BJ (cell line): ENCODE measurements around the gene LDLRAD4. TPM values are rescaled to one million over a fixed set of nuclear protein-coding genes. Genes with fewer than 3 reads are reported as not detected.
"Not testable (repeated sequence)": the region's sequence is repeated elsewhere in the genome, so short reads cannot be mapped to it uniquely, and the experiment has no call there.

Experiments used
- CTCF ChIA-PET: fragments of 350-600 bp; formaldehyde crosslinking; extraction: SDS; loops from one replicate; lab custom pipeline; 2021; ENCODE audit warnings: antibody characterized with exemption, inconsistent platforms; lab: Yijun Ruan, JAX
- POLR2A ChIA-PET: fragments of 300-600 bp; sonication (Branson Sonifier 250); formaldehyde crosslinking; extraction: SDS; loops from one replicate; lab custom pipeline; 2021; ENCODE audit warnings: antibody characterized with exemption; lab: Charles Lee
- DNase-seq: peaks from one replicate; pipeline ENCODE4 v3.0.0-alpha.2; 2011; ENCODE audit warnings: low read depth
- H3K27me3 ChIP-seq: 2 replicates; pipeline ENCODE4 v1.6.0; 2011; ENCODE audit warnings: low read length; ENCODE audit not compliant: control insufficient read depth, insufficient read depth
- H3K36me3 ChIP-seq: 2 replicates; pipeline ENCODE4 v1.5.1; 2011; ENCODE audit warnings: low read length; ENCODE audit not compliant: control insufficient read depth, insufficient read depth
- H3K4me3 ChIP-seq: 2 replicates; pipeline ENCODE4 v1.5.1; 2011; ENCODE audit warnings: low read depth, mild to moderate bottlenecking, control low read depth, low read length
- polyA plus RNA-seq: library from polyadenylated mRNA; depleted of rRNA; stranded (reverse); fragments of >200 nt; gene quantifications from 2 replicates; pipeline ENCODE4 v1.2.3, GENCODE V29; 2011
- TF ChIP-seq, protein P1 (sequence below): IDR thresholded peaks from 2 replicates; pipeline ENCODE4 v1.5.1; 2011; ENCODE audit warnings: low read depth, mild to moderate bottlenecking, control low read depth, inconsistent platforms, low read length, moderate library complexity; ENCODE audit not compliant: insufficient read depth

Gene LDLRAD4
- polyA plus RNA-seq, 1 experiment: not detected

DNA sequence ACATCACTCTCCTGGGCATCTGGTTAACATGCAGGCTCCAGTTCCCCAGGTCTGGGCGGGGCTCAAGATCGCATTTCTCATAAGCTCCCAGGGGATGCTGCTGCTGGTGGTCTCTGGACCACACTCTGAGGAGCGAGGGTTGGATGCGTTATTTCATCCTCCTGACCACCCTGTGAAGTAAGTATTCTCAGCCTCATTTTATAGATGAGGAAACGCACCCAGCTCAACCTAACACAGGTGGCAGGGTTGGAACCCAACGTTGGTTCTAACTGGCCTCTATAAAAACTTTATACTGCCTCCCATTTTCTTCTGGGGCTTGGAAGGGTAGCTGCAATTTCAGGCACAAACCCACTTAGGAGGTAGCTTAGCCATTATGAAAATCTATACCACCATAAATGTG, 387.3 kb downstream of the LDLRAD4 start:
- H3K36me3 ChIP-seq: no peaks in the 10 kb centered on the region
- H3K27me3 ChIP-seq: no peaks in the 10 kb centered on the region; the same call in none of the 2 replicates
- no peak overlapping the region for H3K4me3 ChIP-seq
- TF ChIP-seq, protein P1, sequence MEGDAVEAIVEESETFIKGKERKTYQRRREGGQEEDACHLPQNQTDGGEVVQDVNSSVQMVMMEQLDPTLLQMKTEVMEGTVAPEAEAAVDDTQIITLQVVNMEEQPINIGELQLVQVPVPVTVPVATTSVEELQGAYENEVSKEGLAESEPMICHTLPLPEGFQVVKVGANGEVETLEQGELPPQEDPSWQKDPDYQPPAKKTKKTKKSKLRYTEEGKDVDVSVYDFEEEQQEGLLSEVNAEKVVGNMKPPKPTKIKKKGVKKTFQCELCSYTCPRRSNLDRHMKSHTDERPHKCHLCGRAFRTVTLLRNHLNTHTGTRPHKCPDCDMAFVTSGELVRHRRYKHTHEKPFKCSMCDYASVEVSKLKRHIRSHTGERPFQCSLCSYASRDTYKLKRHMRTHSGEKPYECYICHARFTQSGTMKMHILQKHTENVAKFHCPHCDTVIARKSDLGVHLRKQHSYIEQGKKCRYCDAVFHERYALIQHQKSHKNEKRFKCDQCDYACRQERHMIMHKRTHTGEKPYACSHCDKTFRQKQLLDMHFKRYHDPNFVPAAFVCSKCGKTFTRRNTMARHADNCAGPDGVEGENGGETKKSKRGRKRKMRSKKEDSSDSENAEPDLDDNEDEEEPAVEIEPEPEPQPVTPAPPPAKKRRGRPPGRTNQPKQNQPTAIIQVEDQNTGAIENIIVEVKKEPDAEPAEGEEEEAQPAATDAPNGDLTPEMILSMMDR: no peak
- CTCF ChIA-PET: no interaction called here
- POLR2A ChIA-PET: no interaction called here
- DNase-seq: no peak

DNA sequence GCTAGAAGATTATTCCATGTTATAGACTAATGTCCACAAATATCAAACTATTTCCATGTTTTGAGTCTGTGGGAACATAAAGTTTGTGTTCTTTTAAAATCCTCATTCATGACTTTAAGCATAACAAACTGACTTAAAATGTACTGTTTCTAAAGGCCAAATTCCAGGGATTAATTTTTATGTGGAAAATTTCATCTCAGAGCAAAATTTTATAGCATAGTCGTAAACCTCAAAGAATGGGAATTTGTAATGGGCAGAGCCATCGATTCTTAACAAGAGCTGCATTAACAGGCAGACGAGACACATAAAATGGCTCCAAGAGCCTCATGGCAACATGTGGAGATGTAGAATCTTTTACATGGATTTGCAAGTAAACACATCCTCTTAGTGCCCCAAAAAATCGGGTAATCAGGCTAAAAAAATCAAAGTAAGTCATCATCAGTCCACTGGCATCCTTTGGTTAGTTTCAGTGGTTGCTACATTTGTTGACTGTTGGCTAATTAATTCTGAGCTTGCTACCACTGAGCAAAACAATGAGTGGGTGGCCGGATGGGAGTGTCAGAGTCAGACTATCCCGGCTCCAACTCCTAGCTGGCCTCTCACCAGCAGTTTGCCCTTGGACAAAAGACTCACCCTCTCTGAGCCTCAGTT, 388.2 kb downstream of the LDLRAD4 start:
- POLR2A ChIA-PET: no interaction called here
- no peak for DNase-seq
- CTCF ChIA-PET: no interaction called here

DNA sequence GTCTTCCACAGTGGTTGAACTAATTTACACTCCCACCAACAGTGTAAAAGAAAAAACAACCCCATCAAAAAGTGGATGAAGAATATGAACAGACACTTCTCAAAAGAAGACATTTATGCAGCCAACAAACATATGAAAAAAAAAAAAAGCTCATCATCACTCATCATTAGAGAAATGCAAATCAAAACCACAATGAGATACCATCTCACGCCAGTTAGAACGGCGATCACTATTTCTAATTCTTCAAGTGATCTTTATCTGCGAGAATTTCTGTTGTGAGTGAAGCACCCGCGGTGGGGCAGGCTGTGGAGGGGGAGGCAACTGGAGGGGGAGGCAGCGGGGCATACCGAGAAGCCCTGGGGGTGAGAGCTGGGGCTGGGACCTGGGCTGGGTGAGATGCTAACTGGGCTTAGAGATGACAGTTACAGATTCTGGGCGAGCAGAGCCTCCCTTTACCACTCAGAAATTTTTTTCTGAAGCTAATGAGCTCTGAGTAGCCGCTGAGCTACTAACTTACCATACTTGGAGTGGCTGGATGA, 389.5 kb downstream of the LDLRAD4 start:
- POLR2A ChIA-PET, H3K27me3 ChIP-seq, CTCF ChIA-PET, H3K36me3 ChIP-seq, DNase-seq, H3K4me3 ChIP-seq: not testable (repeated sequence)

More for the DNA sequence above, 388.2 kb downstream of the LDLRAD4 start:
- Histone ChIP-seq H3K36me3 (no peaks in the 10 kb centered on the region), H3K27me3 (peaks cover 3% of the 10 kb centered on the region), H3K4me3 (no peak overlapping the region)
- TF ChIP-seq, protein P1: no peak

DNA sequence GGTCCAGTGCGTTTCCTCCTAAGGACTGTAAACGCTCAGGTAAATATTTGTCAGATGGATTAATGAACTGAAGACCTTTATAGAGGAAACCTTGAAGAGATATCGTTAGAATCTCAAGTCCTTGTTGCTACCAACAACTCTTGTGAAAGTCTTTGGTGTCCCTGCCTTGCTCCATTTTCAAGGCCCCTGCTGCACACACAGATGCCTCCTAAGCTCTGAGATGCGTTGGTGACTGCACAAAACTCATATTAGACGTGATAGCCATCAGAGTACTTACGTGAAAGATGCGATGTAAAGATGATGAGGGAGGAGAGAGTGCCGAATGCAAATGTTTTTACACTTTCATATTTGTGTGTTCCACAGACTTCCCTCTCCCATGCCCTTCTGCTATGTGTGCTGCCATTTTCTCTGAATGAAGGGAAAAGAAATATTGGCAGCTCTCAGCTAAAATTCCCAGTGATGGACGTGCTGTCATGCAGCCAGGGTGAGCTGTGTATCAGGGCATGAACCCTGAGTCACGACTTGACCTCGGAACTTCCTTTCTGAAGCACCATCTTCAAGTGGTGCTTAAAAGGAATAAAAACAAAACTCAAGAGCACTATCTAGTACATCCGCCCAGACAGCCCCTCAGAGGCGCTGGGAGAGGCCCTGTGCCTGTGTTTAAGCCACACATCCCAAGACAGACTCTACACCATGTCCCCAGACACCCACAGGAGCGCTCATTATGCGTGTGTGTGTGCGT, 390.4 kb downstream of the LDLRAD4 start:
- H3K36me3 ChIP-seq: no peaks in the 10 kb centered on the region
- ChIA-PET CTCF (interaction anchor here (0.6 to 0.7 kb wide), 2 partner anchors 51 to 146 kb away, joined by 3 to 4 read pairs; no protein-coding TSS in a partner anchor), POLR2A (no interaction called here)
- TF ChIP-seq, protein P1: no peak
- DNase-seq: no peak
- peaks cover 8% of the 10 kb centered on the region for H3K27me3 ChIP-seq
- H3K4me3 ChIP-seq: no peak overlapping the region

DNA sequence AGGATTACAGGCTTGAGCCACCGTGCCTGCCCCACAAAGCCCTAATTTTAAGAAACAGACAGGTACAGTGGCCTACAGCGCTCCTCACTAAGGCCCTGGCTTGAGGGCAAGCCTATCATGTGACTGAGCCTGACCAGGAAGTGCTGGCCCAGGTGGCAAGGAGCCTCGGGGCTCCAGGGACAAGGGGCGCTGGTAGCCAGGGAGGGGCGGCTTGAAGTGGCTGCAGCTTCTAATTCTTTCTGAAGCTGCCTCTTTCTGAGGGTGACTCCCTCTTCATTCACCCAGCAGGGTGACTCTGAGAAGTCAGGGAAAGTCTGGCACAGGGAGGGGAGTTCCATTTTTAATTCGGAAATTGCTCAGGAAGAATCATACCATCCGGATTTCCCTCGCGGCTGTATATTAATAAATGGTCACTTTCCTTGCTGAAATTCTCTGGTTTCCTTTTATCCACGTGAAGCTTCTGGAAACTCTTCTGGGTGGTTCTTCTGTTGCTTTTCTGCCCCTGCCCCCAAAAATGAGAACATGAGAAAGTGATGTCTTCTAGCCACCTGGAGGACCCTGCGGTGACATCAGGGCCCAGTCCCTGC, 392.1 kb downstream of the LDLRAD4 start:
- TF ChIP-seq, protein P1: no peak
- Histone ChIP-seq H3K4me3 (no peak overlapping the region; the same call in 1 of the 2 replicates), H3K36me3 (no peaks in the 10 kb centered on the region), H3K27me3 (peaks cover 11% of the 10 kb centered on the region)
- ChIA-PET POLR2A (no interaction called here), CTCF (no interaction called here)
- no peak for DNase-seq
